ENCODE results near the gene TUB. TPM values are rescaled to one million over a fixed set of nuclear protein-coding genes. Genes with fewer than 3 reads are reported as not detected.

Gene TUB
- polyA plus RNA-seq, 1 donor (not counting 4 experiments of a cell fraction or from before 2014, with no cell fraction given): 0.84 TPM

DNA sequence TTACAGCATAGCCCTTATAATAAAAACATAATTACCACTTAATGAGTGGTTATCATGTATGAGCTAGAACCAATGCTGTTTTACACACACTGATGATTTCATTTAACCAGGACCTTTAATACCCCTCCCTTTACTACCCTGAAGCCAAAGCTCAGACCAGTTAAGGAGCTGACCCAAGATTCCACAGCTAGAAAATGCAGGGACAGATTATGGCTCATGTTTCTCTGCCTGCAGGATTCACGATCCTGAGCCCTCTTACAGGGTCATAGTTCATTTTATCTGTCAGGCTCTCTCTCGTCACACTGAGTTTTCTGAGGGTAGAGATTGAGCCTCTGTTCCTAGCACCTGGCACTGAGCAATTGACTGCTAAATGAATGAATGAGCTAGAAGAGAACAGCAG is 27.4 kb downstream of the TUB start:
- dilution Hi-C loops (cut with MboI; ENCODE audit: extremely low pct_ligation_motif_present, low sequenced_read_pairs): no loop called here

DNA sequence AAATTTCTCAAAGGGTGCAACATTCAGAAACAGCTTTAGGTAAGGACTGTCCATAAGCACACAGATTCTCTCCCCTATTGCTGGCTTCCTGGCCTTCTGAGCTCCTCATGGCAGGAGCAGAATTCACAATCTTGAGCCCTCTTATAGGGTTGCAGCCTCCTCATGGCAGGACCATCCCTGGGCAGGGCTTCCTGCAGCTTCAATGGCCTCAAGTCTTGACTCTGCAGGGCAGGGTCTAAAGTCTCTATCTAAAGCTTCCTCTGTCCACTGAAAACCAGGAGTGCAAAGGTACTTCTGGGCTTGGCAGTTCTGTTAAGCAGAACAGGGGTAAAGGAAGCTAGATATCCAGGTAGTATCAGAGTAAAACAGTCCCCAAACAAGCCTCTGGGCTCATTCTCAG is 28.7 kb downstream of the TUB start:
- Histone ChIP-seq H3K9me1 (ENCODE audit: control insufficient read depth, extremely low read depth, insufficient read depth, low read length) (no peaks in the 10 kb centered on the region), H3K4me1 (ENCODE audit: control insufficient read depth, extremely low read depth, insufficient read depth, low read length) (no peaks in the 10 kb centered on the region), H3K9me3 (ENCODE audit: control insufficient read depth, low read depth, low read length) (no peaks in the 10 kb centered on the region), H3K27me3 (ENCODE audit: control insufficient read depth, extremely low read depth, insufficient read depth, low read length) (no peaks in the 10 kb centered on the region), H3K4me2 (ENCODE audit: control insufficient read depth, extremely low read depth, insufficient read depth, low read depth, low read length) (no peak overlapping the region), H2AFZ (ENCODE audit: control insufficient read depth, low read length) (no peak overlapping the region), H3K9ac (ENCODE audit: control insufficient read depth, extremely low read depth, insufficient read depth, low read length) (no peak overlapping the region), H3K27ac (ENCODE audit: control insufficient read depth, insufficient read depth, low read length) (no peak overlapping the region), H3K4me3 (ENCODE audit: control insufficient read depth in 2 of 3, extremely low read depth in 1 of 3, insufficient read depth in 2 of 3, low read depth in 1 of 3, low read length in 3 of 3) (no peak overlapping the region), H3K36me3 (ENCODE audit: control insufficient read depth in 2 of 2, extremely low read depth in 1 of 2, insufficient read depth in 2 of 2, low read length in 2 of 2) (no peaks in the 10 kb centered on the region), H3K79me2 (ENCODE audit: control insufficient read depth, insufficient read depth, low read length) (no peaks in the 10 kb centered on the region), H4K20me1 (ENCODE audit: control insufficient read depth, extremely low read depth, insufficient read depth, low read length) (no peaks in the 10 kb centered on the region)
- DNase-seq (ENCODE audit: low read depth, low spot score): no peak
- TF ChIP-seq EZH2 (IDR thresholded peaks at IDR 0.05; ENCODE audit: low read length): no peak
- TF ChIP-seq, protein P1, sequence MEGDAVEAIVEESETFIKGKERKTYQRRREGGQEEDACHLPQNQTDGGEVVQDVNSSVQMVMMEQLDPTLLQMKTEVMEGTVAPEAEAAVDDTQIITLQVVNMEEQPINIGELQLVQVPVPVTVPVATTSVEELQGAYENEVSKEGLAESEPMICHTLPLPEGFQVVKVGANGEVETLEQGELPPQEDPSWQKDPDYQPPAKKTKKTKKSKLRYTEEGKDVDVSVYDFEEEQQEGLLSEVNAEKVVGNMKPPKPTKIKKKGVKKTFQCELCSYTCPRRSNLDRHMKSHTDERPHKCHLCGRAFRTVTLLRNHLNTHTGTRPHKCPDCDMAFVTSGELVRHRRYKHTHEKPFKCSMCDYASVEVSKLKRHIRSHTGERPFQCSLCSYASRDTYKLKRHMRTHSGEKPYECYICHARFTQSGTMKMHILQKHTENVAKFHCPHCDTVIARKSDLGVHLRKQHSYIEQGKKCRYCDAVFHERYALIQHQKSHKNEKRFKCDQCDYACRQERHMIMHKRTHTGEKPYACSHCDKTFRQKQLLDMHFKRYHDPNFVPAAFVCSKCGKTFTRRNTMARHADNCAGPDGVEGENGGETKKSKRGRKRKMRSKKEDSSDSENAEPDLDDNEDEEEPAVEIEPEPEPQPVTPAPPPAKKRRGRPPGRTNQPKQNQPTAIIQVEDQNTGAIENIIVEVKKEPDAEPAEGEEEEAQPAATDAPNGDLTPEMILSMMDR (optimal IDR thresholded peaks at IDR 0.05 in 1 of 3, IDR thresholded peaks at IDR 0.05 in 1 of 3, conservative IDR thresholded peaks at IDR 0.05 in 1 of 3; ENCODE audit: extremely low read depth in 1 of 3, insufficient read depth in 2 of 3, low read length in 3 of 3): no peak
- dilution Hi-C loops (cut with MboI; ENCODE audit: extremely low pct_ligation_motif_present, low sequenced_read_pairs): no loop called here
- no peak for FAIRE-seq

More for the DNA sequence above, 27.4 kb downstream of the TUB start:
- Histone ChIP-seq H3K4me3 (ENCODE audit: control insufficient read depth in 2 of 3, extremely low read depth in 1 of 3, insufficient read depth in 2 of 3, low read depth in 1 of 3, low read length in 3 of 3) (no peak overlapping the region), H3K4me1 (ENCODE audit: control insufficient read depth, extremely low read depth, insufficient read depth, low read length) (no peaks in the 10 kb centered on the region), H3K9me3 (ENCODE audit: control insufficient read depth, low read depth, low read length) (no peaks in the 10 kb centered on the region), H3K9ac (ENCODE audit: control insufficient read depth, extremely low read depth, insufficient read depth, low read length) (no peak overlapping the region), H3K79me2 (ENCODE audit: control insufficient read depth, insufficient read depth, low read length) (no peaks in the 10 kb centered on the region), H4K20me1 (ENCODE audit: control insufficient read depth, extremely low read depth, insufficient read depth, low read length) (no peaks in the 10 kb centered on the region), H2AFZ (ENCODE audit: control insufficient read depth, low read length) (no peak overlapping the region), H3K36me3 (ENCODE audit: control insufficient read depth in 2 of 2, extremely low read depth in 1 of 2, insufficient read depth in 2 of 2, low read length in 2 of 2) (no peaks in the 10 kb centered on the region), H3K27me3 (ENCODE audit: control insufficient read depth, extremely low read depth, insufficient read depth, low read length) (no peaks in the 10 kb centered on the region), H3K9me1 (ENCODE audit: control insufficient read depth, extremely low read depth, insufficient read depth, low read length) (no peaks in the 10 kb centered on the region), H3K4me2 (ENCODE audit: control insufficient read depth, extremely low read depth, insufficient read depth, low read depth, low read length) (no peak overlapping the region), H3K27ac (ENCODE audit: control insufficient read depth, insufficient read depth, low read length) (no peak overlapping the region)
- TF ChIP-seq, protein P1 (optimal IDR thresholded peaks at IDR 0.05 in 1 of 3, IDR thresholded peaks at IDR 0.05 in 1 of 3, conservative IDR thresholded peaks at IDR 0.05 in 1 of 3; ENCODE audit: extremely low read depth in 1 of 3, insufficient read depth in 2 of 3, low read length in 3 of 3): no peak
- TF ChIP-seq EZH2 (IDR thresholded peaks at IDR 0.05; ENCODE audit: low read length): no peak
- DNase-seq (ENCODE audit: low read depth, low spot score) (no peak), FAIRE-seq (no peak)

Measured in keratinocyte (primary cell).